AG10803 (cell line): ENCODE data around the gene PRDX3.

Experiments
- DNase-seq: peaks from one replicate; pipeline ENCODE4 v3.0.0; 2010; ENCODE audit warnings: low read depth
- H3K4me3 ChIP-seq: 2 replicates; pipeline ENCODE4 v1.5.1; 2011; ENCODE audit warnings: mild to moderate bottlenecking, low read length, control low read depth
- CTCF ChIP-seq: conservative IDR thresholded peaks from 2 replicates; pipeline ENCODE4 v1.5.1; 2011; ENCODE audit warnings: mild to moderate bottlenecking, low read length, control low read depth, inconsistent platforms

The PRDX3 gene

GRCh38 chr10:119177708-119178371 is 772 bp downstream of the PRDX3 start:
- DNase-seq, result no peak
- no peak for TF ChIP-seq CTCF
- H3K4me3 ChIP-seq, result peak overlapping the region; percentile 99

- no peak overlapping the region for H3K4me3 ChIP-seq
- peak; percentile 39 for DNase-seq
- no peak for TF ChIP-seq CTCF
These were observed 2.4 kb downstream of the PRDX3 start for GRCh38 chr10:119176166-119176565.

GRCh38 chr10:119174109-119174508 is 4.5 kb downstream of the PRDX3 start:
- H3K4me3 ChIP-seq, result no peak overlapping the region
- no peak for TF ChIP-seq CTCF
- DNase-seq, result no peak

GRCh38 chr10:119167041-119167440 is 11.6 kb downstream of the PRDX3 start:
- TF ChIP-seq CTCF, result no peak
- DNase-seq, result no peak
- H3K4me3 ChIP-seq, result no peak overlapping the region

GRCh38 chr10:119166564-119166963 is 12.0 kb downstream of the PRDX3 start:
- TF ChIP-seq CTCF, result no peak
- H3K4me3 ChIP-seq, result no peak overlapping the region
- no peak for DNase-seq

GRCh38 chr10:119166118-119166500 is 12.5 kb downstream of the PRDX3 start:
- DNase-seq, result no peak
- no peak for TF ChIP-seq CTCF

More at GRCh38 chr10:119166118-119166500, 12.5 kb downstream of the PRDX3 start:
- H3K4me3 ChIP-seq, result peak overlapping the region; percentile 76
